ENCODE measurements around the gene DLG2. TPM values are rescaled to one million over a fixed set of nuclear protein-coding genes. Genes with fewer than 3 reads are reported as not detected.

Gene DLG2
- total RNA-seq, 1 donor from 2014 or later: 6.7 TPM

DNA sequence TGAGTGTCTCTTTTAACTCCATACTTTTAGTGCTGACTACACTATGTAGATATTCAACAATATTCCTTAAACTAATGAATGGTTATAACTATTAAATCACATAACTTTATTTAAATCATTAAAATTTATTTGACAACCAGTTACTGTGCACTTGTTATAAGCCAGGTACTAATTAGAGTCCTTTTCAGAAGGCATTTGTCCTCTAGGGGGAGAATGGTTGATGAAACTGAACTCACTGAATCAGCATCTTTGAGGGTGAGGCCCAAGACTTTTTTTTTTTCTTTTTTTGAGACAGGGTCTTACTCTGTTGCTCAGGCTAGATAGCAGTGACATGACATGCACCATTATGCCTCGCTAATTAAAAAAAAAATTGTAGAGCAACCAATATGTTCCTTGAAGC lies 1825.3 kb downstream of the DLG2 start:
- TF ChIP-seq, protein P1, sequence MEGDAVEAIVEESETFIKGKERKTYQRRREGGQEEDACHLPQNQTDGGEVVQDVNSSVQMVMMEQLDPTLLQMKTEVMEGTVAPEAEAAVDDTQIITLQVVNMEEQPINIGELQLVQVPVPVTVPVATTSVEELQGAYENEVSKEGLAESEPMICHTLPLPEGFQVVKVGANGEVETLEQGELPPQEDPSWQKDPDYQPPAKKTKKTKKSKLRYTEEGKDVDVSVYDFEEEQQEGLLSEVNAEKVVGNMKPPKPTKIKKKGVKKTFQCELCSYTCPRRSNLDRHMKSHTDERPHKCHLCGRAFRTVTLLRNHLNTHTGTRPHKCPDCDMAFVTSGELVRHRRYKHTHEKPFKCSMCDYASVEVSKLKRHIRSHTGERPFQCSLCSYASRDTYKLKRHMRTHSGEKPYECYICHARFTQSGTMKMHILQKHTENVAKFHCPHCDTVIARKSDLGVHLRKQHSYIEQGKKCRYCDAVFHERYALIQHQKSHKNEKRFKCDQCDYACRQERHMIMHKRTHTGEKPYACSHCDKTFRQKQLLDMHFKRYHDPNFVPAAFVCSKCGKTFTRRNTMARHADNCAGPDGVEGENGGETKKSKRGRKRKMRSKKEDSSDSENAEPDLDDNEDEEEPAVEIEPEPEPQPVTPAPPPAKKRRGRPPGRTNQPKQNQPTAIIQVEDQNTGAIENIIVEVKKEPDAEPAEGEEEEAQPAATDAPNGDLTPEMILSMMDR (IDR thresholded peaks at IDR 0.05; ENCODE audit: unreplicated experiment): peak; percentile 19
- H3K27me3 Mint-ChIP-seq (ENCODE audit: low read depth): no peaks in the 10 kb centered on the region
- peaks cover 3% of the 10 kb centered on the region for H3K4me1 Mint-ChIP-seq
- DNase-seq (ENCODE audit: low spot score in 2 of 2, unreplicated experiment in 2 of 2): no peak
- H3K9me3 Mint-ChIP-seq: no peaks in the 10 kb centered on the region
- H3K27ac Mint-ChIP-seq: no peak overlapping the region
- no peaks in the 10 kb centered on the region for H3K36me3 Mint-ChIP-seq
- no peak overlapping the region for H3K4me3 Mint-ChIP-seq

DNA sequence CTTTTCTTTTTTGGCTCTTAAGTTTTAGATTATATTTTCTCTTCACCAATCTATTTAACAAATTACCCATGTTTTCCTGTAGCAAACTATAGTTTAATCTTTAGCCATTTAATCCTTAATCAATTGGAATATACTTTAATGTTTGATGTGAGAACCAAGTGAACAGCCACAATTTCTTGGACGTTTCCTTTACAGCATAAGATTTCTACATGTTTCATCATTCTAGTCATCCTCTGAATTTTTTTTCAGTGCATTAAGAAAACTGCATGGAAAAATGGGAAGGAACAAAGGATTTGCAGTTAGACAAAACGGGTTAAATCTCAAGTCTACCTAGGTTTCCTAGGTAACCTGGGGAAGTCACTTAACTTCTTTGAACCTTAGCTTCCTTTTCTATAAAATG lies 1833.8 kb downstream of the DLG2 start:
- H3K4me1 Mint-ChIP-seq: no peaks in the 10 kb centered on the region
- H3K9me3 Mint-ChIP-seq: no peaks in the 10 kb centered on the region
- H3K4me3 Mint-ChIP-seq: no peak overlapping the region
- no peaks in the 10 kb centered on the region for H3K27me3 Mint-ChIP-seq (ENCODE audit: low read depth)
- no peak for DNase-seq (ENCODE audit: low spot score in 2 of 2, unreplicated experiment in 2 of 2)
- H3K36me3 Mint-ChIP-seq: no peaks in the 10 kb centered on the region
- no peak overlapping the region for H3K27ac Mint-ChIP-seq
- TF ChIP-seq, protein P1 (IDR thresholded peaks at IDR 0.05; ENCODE audit: unreplicated experiment): no peak

DNA sequence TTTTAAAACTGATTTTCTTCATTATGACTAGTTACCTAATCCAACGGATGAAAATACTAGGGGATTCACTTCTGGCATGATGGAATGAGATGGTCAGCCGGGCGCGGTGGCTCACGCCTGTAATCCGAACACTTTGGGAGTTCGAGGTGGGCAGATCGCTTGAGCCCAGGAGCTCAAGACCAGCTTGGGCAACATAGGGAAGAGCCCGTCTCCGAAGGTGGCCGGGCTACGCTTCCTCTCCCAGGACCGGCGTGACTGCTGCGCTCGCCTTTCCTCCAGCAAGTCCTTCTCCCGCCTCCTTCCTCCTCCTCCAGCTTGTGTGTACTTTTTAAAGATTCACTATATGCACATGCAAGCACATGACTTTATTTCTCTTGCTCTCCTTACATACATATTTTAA lies 1835.6 kb downstream of the DLG2 start:
- Mint-ChIP-seq H3K36me3 (no peaks in the 10 kb centered on the region), H3K9me3 (no peaks in the 10 kb centered on the region), H3K27me3 (ENCODE audit: low read depth) (no peaks in the 10 kb centered on the region), H3K27ac (no peak overlapping the region), H3K4me3 (no peak overlapping the region), H3K4me1 (no peaks in the 10 kb centered on the region)
- TF ChIP-seq, protein P1 (IDR thresholded peaks at IDR 0.05; ENCODE audit: unreplicated experiment): no peak
- DNase-seq (ENCODE audit: low spot score in 2 of 2, unreplicated experiment in 2 of 2): no peak

DNA sequence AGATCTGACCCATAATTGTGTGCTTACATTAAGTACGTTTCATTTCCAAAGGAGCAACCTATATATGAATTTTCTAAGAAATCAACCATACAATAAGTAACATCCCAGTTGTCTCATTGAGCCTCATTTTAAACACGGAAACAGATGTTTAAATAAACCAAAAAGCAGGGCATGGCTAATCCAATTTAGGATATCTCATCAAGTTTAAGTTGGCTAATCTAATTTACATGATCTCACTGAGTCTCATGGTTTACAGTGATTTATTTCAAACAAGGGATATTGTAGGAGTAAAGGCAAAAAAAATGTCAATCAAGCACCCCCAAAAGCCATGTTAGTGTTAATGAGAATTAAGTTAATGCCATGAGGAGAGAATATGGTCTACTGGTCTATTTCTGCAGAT lies 1841.2 kb downstream of the DLG2 start:
- Mint-ChIP-seq H3K36me3 (no peaks in the 10 kb centered on the region), H3K27ac (no peak overlapping the region), H3K9me3 (no peaks in the 10 kb centered on the region), H3K4me3 (no peak overlapping the region), H3K27me3 (ENCODE audit: low read depth) (no peaks in the 10 kb centered on the region), H3K4me1 (no peaks in the 10 kb centered on the region)
- TF ChIP-seq, protein P1 (IDR thresholded peaks at IDR 0.05; ENCODE audit: unreplicated experiment): no peak
- DNase-seq (ENCODE audit: low spot score in 2 of 2, unreplicated experiment in 2 of 2): no peak

DNA sequence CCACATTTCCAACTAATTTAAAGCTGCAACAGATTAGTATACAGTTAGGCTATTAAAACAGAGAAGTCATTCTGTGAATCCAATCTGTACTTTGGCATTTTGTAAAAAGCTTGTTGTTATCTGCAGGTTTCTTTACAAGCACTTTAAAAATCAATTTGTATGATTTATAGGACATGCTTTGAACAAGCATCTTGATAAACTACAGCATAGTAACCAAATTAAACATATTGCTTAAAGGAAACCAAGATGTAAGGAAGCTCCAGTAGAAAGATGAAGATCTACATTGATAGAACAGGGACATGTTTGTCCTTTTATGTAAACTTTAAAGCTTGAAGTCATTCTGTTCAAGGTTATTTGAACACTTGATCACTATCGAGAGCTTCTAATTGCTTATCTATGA lies 1842.7 kb downstream of the DLG2 start:
- no peak overlapping the region for H3K27ac Mint-ChIP-seq
- DNase-seq (ENCODE audit: low spot score in 2 of 2, unreplicated experiment in 2 of 2): no peak
- TF ChIP-seq, protein P1 (IDR thresholded peaks at IDR 0.05; ENCODE audit: unreplicated experiment): no peak
- H3K9me3 Mint-ChIP-seq: no peaks in the 10 kb centered on the region
- H3K27me3 Mint-ChIP-seq (ENCODE audit: low read depth): no peaks in the 10 kb centered on the region
- H3K4me1 Mint-ChIP-seq: no peaks in the 10 kb centered on the region
- no peak overlapping the region for H3K4me3 Mint-ChIP-seq
- no peaks in the 10 kb centered on the region for H3K36me3 Mint-ChIP-seq

DNA sequence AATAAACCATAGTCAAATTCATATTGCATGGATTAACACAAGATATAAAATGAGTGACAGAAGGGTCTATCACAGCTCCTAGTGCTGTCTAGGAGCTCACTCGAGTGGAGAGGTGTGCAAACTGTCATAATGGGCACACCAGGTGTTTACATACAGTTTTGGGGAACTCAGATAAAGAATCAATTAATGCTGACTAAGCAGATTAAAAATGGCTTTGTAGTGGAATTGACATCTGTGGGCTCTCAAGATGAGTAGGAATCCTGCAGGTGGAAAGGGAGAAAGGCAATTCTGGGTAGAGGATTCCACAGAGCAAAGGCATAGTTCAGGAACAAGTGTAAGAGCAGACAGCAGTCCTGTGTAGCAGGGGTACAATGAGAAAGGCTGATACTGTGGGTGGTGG lies 1844.8 kb downstream of the DLG2 start:
- Mint-ChIP-seq H3K9me3 (no peaks in the 10 kb centered on the region), H3K27ac (no peak overlapping the region), H3K36me3 (no peaks in the 10 kb centered on the region), H3K27me3 (ENCODE audit: low read depth) (no peaks in the 10 kb centered on the region), H3K4me1 (peaks cover 4% of the 10 kb centered on the region), H3K4me3 (no peak overlapping the region)
- no peak for DNase-seq (ENCODE audit: low spot score in 2 of 2, unreplicated experiment in 2 of 2)
- TF ChIP-seq, protein P1 (IDR thresholded peaks at IDR 0.05; ENCODE audit: unreplicated experiment): no peak

Measured in mesothelial cell of epicardium (in vitro differentiated cells).